SK-N-SH (cell line): ENCODE results near the gene DTNBP1. TPM values are rescaled to one million over a fixed set of nuclear protein-coding genes. Genes with fewer than 3 reads are reported as not detected.

Experiments used
- CTCF ChIA-PET: fragments of 300-600, 350-600 bp; formaldehyde crosslinking; extraction: SDS; loops from one replicate; lab custom pipeline; 2021; lab: Yijun Ruan, JAX
- POLR2A ChIA-PET: fragments of 350-600 bp; sonication (Branson Sonifier 250); formaldehyde crosslinking; extraction: SDS; loops from one replicate; lab custom pipeline; 2020; ENCODE audit warnings: antibody characterized with exemption, inconsistent platforms; lab: Yijun Ruan, JAX
- DNase-seq: peaks from one replicate; pipeline ENCODE4 v3.0.0; 2012
- H2AFZ ChIP-seq: fragments of 200-600 bp; sonication (generic); 2 replicates; pipeline ENCODE4 v1.8.1; 2016; ENCODE audit warnings: antibody characterized with exemption, mild to moderate bottlenecking, low read depth
- H3F3A ChIP-seq: fragments of 200-600 bp; sonication (generic); replicated peaks from 2 replicates; pipeline ENCODE3; 2016; ENCODE audit warnings: antibody characterized with exemption, mild to moderate bottlenecking; ENCODE audit not compliant: insufficient read depth
- H3K27ac ChIP-seq, 2 experiments: fragments of 200-500 bp in 1 of 2; fragments of 200-600 bp in 1 of 2; sonication (Bioruptor generic) in 1 of 2; sonication (generic), shearing (Covaris generic) in 1 of 2; 2 replicates each; pipeline versions ENCODE4 v1.5.1 to v1.6.1; 2014 to 2016; ENCODE audit warnings: low read depth in 2 of 2, inconsistent platforms in 1 of 2, low read length in 1 of 2, mild to moderate bottlenecking in 1 of 2, mixed read lengths in 1 of 2
- H3K27me3 ChIP-seq: fragments of 200-600 bp; sonication (generic), shearing (Covaris generic); 2 replicates; pipeline ENCODE4 v1.6.1; 2016; ENCODE audit warnings: mixed run types; ENCODE audit not compliant: insufficient read depth
- H3K36me3 ChIP-seq, 2 experiments: fragments of 200-500 bp in 1 of 2; fragments of 200-600 bp in 1 of 2; sonication (Bioruptor generic) in 1 of 2; sonication (generic) in 1 of 2; replicated peaks in 1 of 2; 2 replicates each; pipeline versions ENCODE3 to v1.5.1; 2014 to 2016; ENCODE audit warnings: low read length in 1 of 2, mild to moderate bottlenecking in 1 of 2; ENCODE audit not compliant: insufficient read depth in 2 of 2, control insufficient read depth in 1 of 2
- H3K4me1 ChIP-seq, 2 experiments: fragments of 200-500 bp in 1 of 2; fragments of 200-600 bp in 1 of 2; sonication (Bioruptor generic) in 1 of 2; sonication (generic), shearing (Covaris generic) in 1 of 2; 2 replicates each; pipeline versions ENCODE4 v1.5.1 to v1.6.1; 2014 to 2016; ENCODE audit warnings: low read depth in 1 of 2, low read length in 1 of 2, mixed run types in 1 of 2; ENCODE audit not compliant: insufficient read depth in 2 of 2, control insufficient read depth in 1 of 2
- H3K4me2 ChIP-seq: fragments of 200-600 bp; sonication (generic), shearing (Covaris generic); 2 replicates; pipeline ENCODE4 v1.6.1; 2017; ENCODE audit warnings: mixed run types
- H3K4me3 ChIP-seq, 2 experiments: fragments of 200-500 bp in 1 of 2; fragments of 200-600 bp in 1 of 2; sonication (Bioruptor generic) in 1 of 2; sonication (generic), shearing (Covaris generic) in 1 of 2; 2 replicates each; pipeline versions ENCODE4 v1.5.1 to v1.8.1; 2014 to 2016; ENCODE audit warnings: low read depth in 2 of 2, inconsistent platforms in 1 of 2, low read length in 1 of 2, mild to moderate bottlenecking in 1 of 2, mixed read lengths in 1 of 2, moderate library complexity in 1 of 2
- H3K79me2 ChIP-seq: fragments of 200-600 bp; sonication (generic); 2 replicates; pipeline ENCODE4 v1.8.1; 2017; ENCODE audit warnings: mild to moderate bottlenecking; ENCODE audit not compliant: insufficient read depth
- H3K9ac ChIP-seq: fragments of 200-600 bp; sonication (generic); 2 replicates; pipeline ENCODE4 v1.6.1; 2017; ENCODE audit warnings: mixed run types
- H3K9me2 ChIP-seq: fragments of 200-600 bp; sonication (generic); 2 replicates; pipeline ENCODE4 v1.6.1; 2017; ENCODE audit warnings: mixed run types
- H3K9me3 ChIP-seq: fragments of 200-600 bp; sonication (generic); 2 replicates; pipeline ENCODE4 v1.6.1; 2017; ENCODE audit warnings: mixed run types, mild to moderate bottlenecking, moderate library complexity
- H4K20me1 ChIP-seq: fragments of 200-600 bp; sonication (generic); 2 replicates; pipeline ENCODE4 v1.6.1; 2017; ENCODE audit warnings: mild to moderate bottlenecking, mixed run types; ENCODE audit not compliant: insufficient read depth
- CHD2 ChIP-seq: fragments of 150-350 bp; IDR thresholded peaks from 2 replicates; pipeline ENCODE4 v1.6.1; 2018; ENCODE audit warnings: low read length; ENCODE audit not compliant: partially characterized antibody
- EP300 ChIP-seq, 2 experiments: IDR thresholded peaks; 2 replicates each; pipeline versions ENCODE4 v1.4.0 to v1.6.1; 2012; ENCODE audit warnings: borderline replicate concordance in 1 of 2, low read depth in 1 of 2, low read length in 1 of 2
- FOXJ3 ChIP-seq: sonication (generic); formaldehyde crosslinking; IDR thresholded peaks from 2 replicates; pipeline ENCODE4 v1.5.1; 2020; ENCODE audit warnings: mild to moderate bottlenecking, missing genetic modification reagents
- FOXM1 ChIP-seq: IDR thresholded peaks from 2 replicates; pipeline ENCODE4 v1.4.0; 2012; ENCODE audit warnings: low read depth, mild to moderate bottlenecking
- GABPA ChIP-seq: IDR thresholded peaks from 2 replicates; pipeline ENCODE4 v1.4.0; 2012; ENCODE audit warnings: low read depth, mild to moderate bottlenecking
- GATA2 ChIP-seq: sonication (generic); formaldehyde crosslinking; IDR thresholded peaks from 2 replicates; pipeline ENCODE4 v1.5.0; 2020; ENCODE audit warnings: mild to moderate bottlenecking, missing genetic modification reagents
- JUND ChIP-seq: IDR thresholded peaks from 2 replicates; pipeline ENCODE4 v1.4.0; 2012
- MEF2A ChIP-seq: IDR thresholded peaks from 2 replicates; pipeline ENCODE4 v1.4.0; 2012; ENCODE audit warnings: low read depth, borderline replicate concordance
- MXI1 ChIP-seq: IDR thresholded peaks from 2 replicates; pipeline ENCODE4 v1.6.1; 2012; ENCODE audit warnings: mild to moderate bottlenecking, low read depth, low read length, improper control_type of control experiment
- POLR2AphosphoS5 ChIP-seq: IDR thresholded peaks from 2 replicates; pipeline ENCODE4 v1.6.1; 2012; ENCODE audit warnings: low read depth, low read length
- RFX5 ChIP-seq: IDR thresholded peaks from 2 replicates; pipeline ENCODE4 v1.6.1; 2012; ENCODE audit warnings: mild to moderate bottlenecking, improper control_type of control experiment, low read length
- SIN3A ChIP-seq: IDR thresholded peaks from 2 replicates; pipeline ENCODE4 v1.6.1; 2012; ENCODE audit warnings: low read depth, mild to moderate bottlenecking, low read length, moderate library complexity, borderline replicate concordance
- SMC3 ChIP-seq: IDR thresholded peaks from 2 replicates; pipeline ENCODE4 v1.6.1; 2012; ENCODE audit warnings: low read depth, low read length, improper control_type of control experiment
- TAF1 ChIP-seq: IDR thresholded peaks from 2 replicates; pipeline ENCODE4 v1.6.1; 2012; ENCODE audit warnings: low read depth, mild to moderate bottlenecking, low read length, moderate library complexity, borderline replicate concordance
- YY1 ChIP-seq: IDR thresholded peaks from 2 replicates; pipeline ENCODE4 v1.4.0; 2012; ENCODE audit warnings: low read depth, mild to moderate bottlenecking
- WGBS: methylation state at CpG from one replicate; pipeline ENCODE4 v1.1.6; 2017; ENCODE audit warnings: low lambda C conversion rate; 5-methylcytosine and 5-hydroxymethylcytosine counted together
- polyA plus RNA-seq, 3 experiments: library from polyadenylated mRNA; depleted of rRNA; stranded (reverse); fragments of >200 nt; gene quantifications; 2 replicates each; pipeline ENCODE4 v1.2.3, GENCODE V29; 2012
- TF ChIP-seq, protein P1 (sequence below): fragments of 150-350 bp; IDR thresholded peaks from 2 replicates; pipeline ENCODE4 v1.6.1; 2016; ENCODE audit warnings: mild to moderate bottlenecking, low read depth, low read length
- TF ChIP-seq, protein P2 (sequence below): IDR thresholded peaks from 2 replicates; pipeline ENCODE4; 2012
- TF ChIP-seq, protein P3 (sequence below): fragments of 200-600 bp; sonication (generic); IDR thresholded peaks from 2 replicates; pipeline ENCODE4 v1.6.1; 2017; ENCODE audit warnings: antibody characterized with exemption, mild to moderate bottlenecking, moderate library complexity
- TF ChIP-seq, protein P4 (sequence below): IDR thresholded peaks from 2 replicates; pipeline ENCODE4 v1.6.1; 2012; ENCODE audit warnings: mild to moderate bottlenecking, low read depth, low read length, moderate library complexity
- TF ChIP-seq, protein P5 (sequence below): IDR thresholded peaks from 2 replicates; pipeline ENCODE4 v1.4.0; 2012; ENCODE audit warnings: low read depth, borderline replicate concordance

Gene DTNBP1
- polyA plus RNA-seq, 1 of the 3 experiments (the other 2 are of a cell fraction) = 19.7 TPM

DNA sequence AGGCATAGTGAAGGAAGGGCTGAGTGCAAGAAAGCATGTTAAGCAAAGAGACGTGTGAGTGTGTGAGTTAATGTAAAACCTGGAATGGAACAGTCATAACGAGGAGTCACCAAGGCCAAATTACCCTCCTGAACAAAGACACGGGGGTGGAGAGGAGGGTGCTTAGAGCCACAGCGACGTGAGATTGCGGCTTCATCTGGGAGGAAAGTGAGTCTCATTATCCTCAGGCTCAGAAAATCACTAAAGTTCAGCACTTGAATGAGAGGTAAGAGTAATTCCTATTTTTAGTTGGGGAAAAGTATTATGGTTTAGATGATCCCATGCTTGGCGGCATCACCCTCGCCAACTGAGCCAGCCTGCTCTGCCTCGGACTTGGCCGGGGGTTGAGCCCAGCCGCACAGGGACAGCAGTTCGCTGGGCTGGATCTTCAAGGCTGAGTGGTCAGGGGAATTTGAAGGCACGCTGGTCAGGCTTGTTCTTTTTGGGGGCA is 136.6 kb downstream of the DTNBP1 start:
- Histone ChIP-seq H3K4me3 (no peak overlapping the region), H2AFZ (no peak overlapping the region), H4K20me1 (no peaks in the 10 kb centered on the region), H3K27ac (no peak overlapping the region), H3K79me2 (no peaks in the 10 kb centered on the region), H3K27me3 (no peaks in the 10 kb centered on the region), H3K36me3 (peaks cover 9 to 30% of the 10 kb centered on the region in 2 experiments), H3K4me1 (no peaks in the 10 kb centered on the region; a peak in 1 of 4 replicates), H3K9me3 (no peaks in the 10 kb centered on the region), H3K9me2 (no peaks in the 10 kb centered on the region), H3F3A (no peaks in the 10 kb centered on the region), H3K4me2 (no peak overlapping the region), H3K9ac (no peak overlapping the region)
- POLR2A ChIA-PET = no interaction called here
- TF ChIP-seq, protein P1, sequence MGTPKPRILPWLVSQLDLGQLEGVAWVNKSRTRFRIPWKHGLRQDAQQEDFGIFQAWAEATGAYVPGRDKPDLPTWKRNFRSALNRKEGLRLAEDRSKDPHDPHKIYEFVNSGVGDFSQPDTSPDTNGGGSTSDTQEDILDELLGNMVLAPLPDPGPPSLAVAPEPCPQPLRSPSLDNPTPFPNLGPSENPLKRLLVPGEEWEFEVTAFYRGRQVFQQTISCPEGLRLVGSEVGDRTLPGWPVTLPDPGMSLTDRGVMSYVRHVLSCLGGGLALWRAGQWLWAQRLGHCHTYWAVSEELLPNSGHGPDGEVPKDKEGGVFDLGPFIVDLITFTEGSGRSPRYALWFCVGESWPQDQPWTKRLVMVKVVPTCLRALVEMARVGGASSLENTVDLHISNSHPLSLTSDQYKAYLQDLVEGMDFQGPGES = no peak
- no peak for TF ChIP-seq SMC3
- no peak for TF ChIP-seq POLR2AphosphoS5
- no peak for TF ChIP-seq YY1
- TF ChIP-seq, protein P2, sequence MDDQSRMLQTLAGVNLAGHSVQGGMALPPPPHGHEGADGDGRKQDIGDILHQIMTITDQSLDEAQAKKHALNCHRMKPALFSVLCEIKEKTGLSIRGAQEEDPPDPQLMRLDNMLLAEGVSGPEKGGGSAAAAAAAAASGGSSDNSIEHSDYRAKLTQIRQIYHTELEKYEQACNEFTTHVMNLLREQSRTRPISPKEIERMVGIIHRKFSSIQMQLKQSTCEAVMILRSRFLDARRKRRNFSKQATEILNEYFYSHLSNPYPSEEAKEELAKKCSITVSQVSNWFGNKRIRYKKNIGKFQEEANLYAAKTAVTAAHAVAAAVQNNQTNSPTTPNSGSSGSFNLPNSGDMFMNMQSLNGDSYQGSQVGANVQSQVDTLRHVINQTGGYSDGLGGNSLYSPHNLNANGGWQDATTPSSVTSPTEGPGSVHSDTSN = no peak
- no peak for TF ChIP-seq SIN3A
- TF ChIP-seq, protein P3, sequence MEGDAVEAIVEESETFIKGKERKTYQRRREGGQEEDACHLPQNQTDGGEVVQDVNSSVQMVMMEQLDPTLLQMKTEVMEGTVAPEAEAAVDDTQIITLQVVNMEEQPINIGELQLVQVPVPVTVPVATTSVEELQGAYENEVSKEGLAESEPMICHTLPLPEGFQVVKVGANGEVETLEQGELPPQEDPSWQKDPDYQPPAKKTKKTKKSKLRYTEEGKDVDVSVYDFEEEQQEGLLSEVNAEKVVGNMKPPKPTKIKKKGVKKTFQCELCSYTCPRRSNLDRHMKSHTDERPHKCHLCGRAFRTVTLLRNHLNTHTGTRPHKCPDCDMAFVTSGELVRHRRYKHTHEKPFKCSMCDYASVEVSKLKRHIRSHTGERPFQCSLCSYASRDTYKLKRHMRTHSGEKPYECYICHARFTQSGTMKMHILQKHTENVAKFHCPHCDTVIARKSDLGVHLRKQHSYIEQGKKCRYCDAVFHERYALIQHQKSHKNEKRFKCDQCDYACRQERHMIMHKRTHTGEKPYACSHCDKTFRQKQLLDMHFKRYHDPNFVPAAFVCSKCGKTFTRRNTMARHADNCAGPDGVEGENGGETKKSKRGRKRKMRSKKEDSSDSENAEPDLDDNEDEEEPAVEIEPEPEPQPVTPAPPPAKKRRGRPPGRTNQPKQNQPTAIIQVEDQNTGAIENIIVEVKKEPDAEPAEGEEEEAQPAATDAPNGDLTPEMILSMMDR = no peak
- TF ChIP-seq GABPA = no peak
- TF ChIP-seq TAF1 = no peak
- TF ChIP-seq, protein P4, sequence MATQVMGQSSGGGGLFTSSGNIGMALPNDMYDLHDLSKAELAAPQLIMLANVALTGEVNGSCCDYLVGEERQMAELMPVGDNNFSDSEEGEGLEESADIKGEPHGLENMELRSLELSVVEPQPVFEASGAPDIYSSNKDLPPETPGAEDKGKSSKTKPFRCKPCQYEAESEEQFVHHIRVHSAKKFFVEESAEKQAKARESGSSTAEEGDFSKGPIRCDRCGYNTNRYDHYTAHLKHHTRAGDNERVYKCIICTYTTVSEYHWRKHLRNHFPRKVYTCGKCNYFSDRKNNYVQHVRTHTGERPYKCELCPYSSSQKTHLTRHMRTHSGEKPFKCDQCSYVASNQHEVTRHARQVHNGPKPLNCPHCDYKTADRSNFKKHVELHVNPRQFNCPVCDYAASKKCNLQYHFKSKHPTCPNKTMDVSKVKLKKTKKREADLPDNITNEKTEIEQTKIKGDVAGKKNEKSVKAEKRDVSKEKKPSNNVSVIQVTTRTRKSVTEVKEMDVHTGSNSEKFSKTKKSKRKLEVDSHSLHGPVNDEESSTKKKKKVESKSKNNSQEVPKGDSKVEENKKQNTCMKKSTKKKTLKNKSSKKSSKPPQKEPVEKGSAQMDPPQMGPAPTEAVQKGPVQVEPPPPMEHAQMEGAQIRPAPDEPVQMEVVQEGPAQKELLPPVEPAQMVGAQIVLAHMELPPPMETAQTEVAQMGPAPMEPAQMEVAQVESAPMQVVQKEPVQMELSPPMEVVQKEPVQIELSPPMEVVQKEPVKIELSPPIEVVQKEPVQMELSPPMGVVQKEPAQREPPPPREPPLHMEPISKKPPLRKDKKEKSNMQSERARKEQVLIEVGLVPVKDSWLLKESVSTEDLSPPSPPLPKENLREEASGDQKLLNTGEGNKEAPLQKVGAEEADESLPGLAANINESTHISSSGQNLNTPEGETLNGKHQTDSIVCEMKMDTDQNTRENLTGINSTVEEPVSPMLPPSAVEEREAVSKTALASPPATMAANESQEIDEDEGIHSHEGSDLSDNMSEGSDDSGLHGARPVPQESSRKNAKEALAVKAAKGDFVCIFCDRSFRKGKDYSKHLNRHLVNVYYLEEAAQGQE = no peak
- TF ChIP-seq EP300 (IDR thresholded peaks at IDR 0.05; ENCODE audit: borderline replicate concordance in 1 of 2, low read depth in 1 of 2, low read length in 1 of 2) = no peak
- TF ChIP-seq JUND = no peak
- no peak for TF ChIP-seq GATA2 (CRISPR knock-in tag)
- TF ChIP-seq CHD2 = no peak
- TF ChIP-seq, protein P5, sequence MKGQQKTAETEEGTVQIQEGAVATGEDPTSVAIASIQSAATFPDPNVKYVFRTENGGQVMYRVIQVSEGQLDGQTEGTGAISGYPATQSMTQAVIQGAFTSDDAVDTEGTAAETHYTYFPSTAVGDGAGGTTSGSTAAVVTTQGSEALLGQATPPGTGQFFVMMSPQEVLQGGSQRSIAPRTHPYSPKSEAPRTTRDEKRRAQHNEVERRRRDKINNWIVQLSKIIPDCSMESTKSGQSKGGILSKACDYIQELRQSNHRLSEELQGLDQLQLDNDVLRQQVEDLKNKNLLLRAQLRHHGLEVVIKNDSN = no peak
- no peak for TF ChIP-seq FOXM1
- TF ChIP-seq FOXJ3 = no peak
- TF ChIP-seq MEF2A = no peak
- TF ChIP-seq MXI1 = no peak
- no peak for TF ChIP-seq RFX5
- WGBS = 96% methylated on average over 12 of the region's 13 CpGs
- no peak for DNase-seq
- CTCF ChIA-PET = no interaction called here
